ENCODE measurements around the gene GREB1.

GREB1 gene

DNA sequence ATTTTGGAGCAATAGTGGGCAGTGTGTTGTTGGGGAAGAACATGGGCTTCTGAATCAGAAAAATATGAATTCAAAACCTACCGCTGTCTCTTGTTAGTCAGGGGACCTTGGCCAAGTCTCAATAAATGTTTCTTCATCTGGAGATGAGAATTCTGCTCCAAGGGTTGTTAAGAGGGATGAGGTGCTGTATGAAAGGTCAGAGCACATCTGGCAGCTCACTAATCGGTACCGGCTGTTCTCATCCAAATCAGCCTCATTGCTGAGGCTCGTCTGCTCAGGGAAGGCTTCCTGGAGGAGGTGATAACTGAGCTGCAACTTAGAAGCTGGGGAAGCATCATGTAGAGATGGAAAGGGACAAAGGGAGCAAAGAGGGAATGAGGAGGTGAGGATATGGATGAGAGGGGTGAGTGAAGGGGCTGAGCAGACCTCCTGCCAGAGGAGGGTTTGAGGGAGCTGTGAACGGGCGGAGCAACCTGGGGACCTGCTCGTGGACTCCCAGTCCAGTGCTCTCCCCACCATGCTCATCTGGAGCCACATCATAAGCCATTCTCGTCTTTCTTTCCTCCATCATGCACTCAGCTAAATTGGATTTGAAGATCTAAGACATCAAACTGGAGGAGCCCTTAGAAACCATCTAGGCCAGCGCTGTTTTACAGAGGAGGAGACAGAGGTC lies 47.4 kb downstream of the GREB1 start:
- no peak for DNase-seq (ENCODE audit: low read depth, low spot score)

DNA sequence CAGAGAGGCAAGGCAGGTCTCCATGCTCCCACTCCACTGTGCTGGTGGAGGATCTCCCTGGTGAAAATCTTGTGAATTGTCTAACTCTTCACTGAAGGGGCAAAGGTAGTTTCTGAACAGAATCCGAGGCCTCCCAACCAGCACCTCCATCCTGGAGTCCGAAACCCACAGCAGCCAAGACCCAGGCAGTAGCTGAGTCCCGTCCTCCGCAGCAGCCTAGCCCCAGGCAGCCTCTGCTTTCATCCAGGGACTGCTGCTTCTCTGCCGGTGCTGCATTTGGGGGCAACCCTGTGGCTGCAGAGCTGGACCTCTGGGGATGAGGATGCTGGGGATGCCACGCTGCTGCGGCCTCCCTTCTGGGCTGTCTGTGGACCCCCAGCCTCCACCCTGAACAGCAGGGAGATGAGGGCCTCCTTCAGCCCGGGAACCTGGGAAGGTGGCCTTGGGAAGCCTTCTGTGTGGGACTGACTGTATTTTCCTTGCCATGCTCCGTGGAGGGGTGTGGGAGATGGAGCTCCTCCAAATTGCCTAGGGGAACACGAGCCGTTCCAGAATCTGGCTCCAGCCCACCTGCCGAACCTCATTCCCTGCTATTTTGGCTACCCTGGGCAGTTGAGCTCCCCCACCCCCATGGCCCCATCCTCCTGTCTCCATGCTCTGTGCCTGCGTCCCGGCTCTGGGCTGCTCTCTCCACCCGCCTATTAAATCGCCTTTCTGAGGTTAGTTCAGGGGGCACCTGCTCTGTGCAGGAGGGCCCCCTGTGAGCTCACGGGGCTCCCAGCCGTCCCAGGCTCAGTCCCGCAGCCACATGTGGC lies 48.2 kb downstream of the GREB1 start:
- DNase-seq (ENCODE audit: low read depth, low spot score), result no peak

DNA sequence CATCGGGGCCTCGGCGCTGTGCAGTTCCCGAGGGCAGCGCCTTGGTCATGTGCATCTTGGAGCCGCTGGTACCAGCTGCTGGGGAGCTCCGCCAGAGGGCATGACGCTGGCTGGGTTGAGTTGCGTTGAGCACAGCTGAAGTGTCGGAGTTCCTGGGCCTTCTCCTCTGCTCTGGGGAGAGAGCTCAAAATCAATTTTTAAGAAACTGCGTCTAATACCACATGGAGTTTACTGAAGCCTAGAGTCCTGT lies 48.7 kb downstream of the GREB1 start:
- no peak for DNase-seq (ENCODE audit: low read depth, low spot score)

DNA sequence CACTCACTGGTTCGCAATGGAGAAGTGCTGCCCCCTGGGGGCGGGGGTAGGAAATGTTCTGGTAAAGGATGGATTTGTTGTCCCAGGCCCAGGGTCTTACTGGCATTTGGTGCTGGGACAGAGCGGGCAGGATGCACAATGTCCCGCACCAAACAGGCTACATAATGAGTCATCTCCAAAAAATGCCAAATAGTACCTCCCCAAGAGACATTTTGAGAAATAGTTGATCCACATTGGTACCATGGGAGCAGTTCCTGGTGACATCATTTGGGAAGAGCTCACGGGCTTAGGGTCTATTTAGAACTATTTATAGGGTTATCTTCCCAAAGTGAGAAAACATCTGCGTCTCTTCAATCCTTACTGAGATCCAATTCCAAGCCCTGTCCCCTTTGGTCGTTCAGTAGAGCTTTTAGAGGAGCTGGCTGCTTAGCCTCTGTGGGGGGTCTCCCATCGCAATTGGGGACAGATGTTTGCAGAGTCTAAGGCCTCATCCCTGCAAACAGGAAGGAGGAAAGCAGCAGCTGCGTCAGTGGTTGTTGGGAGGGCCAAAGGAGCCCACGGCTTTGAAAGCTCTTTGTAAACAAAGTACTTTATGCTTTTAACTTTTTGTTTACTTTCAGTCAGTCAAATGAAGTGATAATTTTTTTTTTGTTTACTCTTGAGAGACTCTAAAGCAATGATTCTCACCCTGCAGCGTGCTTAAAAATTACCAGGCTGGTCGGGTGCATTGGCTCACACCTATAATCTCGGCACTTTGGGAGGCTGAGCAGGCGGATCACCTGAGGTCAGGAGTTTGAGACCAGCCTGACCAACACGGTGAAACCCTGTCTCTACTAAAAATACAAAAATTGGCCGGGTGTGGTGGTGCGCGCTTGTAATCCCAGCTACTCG lies 49.3 kb downstream of the GREB1 start:
- DNase-seq (ENCODE audit: low read depth, low spot score), result peak; percentile 88

DNA sequence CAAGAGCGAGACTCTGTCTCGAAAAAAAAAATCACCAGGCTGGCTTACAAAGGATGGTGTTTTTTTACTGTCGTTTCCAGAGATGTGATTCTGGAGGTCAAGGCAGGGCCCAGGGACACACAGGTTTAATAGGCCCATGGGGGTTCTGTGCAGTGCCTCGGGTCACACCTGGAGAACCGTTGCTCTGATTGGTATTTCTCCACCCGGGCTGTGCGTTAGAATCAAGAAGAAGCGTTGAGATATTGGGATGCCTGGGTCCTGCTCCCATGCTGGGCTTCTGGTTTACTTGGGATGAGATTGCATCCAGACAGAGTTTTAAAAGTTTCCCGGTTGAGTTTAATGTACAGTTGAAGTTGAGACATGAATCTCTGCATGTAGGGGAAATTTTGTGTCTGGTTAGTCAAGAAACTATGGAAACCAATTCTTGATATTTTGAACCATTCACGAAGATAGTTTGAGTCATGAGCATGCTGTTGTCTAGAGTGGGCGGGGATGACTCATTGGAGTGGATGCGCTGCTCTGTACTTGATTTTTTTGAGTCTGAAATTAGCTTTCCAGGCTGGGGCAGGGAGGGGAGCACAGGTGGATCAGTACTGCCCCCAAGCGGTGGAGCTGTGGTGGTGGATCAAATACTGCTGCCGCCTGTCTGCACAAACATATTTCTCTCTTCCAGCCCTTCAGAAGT lies 50.1 kb downstream of the GREB1 start:
- DNase-seq (ENCODE audit: low read depth, low spot score), result peak; percentile 88

DNA sequence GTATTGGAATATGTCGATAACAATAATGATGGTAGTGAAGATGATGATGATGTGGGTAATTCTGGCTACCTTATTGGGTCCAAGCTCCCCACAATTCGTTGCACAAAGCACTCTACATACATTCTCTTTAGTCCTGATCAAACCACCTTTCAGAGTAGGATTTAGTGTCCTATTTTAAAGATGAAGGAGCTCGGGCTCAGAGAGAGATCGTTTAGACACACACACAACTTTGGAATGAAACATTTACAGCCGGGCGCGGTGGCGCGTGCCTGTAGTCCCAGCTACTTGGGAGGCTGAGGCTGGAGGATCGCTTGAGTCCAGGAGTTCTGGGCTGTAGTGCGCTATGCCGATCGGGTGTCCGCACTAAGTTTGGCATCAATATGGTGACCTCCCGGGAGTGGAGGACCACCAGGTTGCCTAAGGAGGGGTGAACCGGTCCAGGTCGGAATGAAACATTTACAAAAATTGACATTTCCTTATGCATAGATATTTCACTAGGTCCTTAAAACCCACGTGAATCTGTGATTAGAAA lies 50.7 kb downstream of the GREB1 start:
- no peak for DNase-seq (ENCODE audit: low read depth, low spot score)

DNA sequence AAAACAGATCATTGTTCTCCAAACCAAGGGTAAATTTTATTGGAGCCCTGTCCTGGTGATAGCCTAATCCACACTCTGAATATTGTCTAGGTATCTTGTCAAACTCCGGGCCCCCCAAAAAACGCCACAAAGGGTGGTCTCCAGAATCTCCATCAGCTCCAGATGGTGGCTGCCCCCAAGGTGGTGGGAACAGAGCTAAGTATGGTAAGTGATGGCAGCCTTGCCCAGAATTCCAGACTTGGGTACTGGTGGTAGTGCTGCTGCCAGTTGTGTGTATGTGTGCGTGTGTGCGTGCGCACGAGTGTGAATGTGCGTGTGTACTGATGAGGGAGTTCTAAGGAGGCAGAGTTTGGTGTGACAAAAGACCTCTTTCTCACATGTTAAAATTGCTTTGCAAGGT lies 51.2 kb downstream of the GREB1 start:
- DNase-seq (ENCODE audit: low read depth, low spot score), result no peak

DNA sequence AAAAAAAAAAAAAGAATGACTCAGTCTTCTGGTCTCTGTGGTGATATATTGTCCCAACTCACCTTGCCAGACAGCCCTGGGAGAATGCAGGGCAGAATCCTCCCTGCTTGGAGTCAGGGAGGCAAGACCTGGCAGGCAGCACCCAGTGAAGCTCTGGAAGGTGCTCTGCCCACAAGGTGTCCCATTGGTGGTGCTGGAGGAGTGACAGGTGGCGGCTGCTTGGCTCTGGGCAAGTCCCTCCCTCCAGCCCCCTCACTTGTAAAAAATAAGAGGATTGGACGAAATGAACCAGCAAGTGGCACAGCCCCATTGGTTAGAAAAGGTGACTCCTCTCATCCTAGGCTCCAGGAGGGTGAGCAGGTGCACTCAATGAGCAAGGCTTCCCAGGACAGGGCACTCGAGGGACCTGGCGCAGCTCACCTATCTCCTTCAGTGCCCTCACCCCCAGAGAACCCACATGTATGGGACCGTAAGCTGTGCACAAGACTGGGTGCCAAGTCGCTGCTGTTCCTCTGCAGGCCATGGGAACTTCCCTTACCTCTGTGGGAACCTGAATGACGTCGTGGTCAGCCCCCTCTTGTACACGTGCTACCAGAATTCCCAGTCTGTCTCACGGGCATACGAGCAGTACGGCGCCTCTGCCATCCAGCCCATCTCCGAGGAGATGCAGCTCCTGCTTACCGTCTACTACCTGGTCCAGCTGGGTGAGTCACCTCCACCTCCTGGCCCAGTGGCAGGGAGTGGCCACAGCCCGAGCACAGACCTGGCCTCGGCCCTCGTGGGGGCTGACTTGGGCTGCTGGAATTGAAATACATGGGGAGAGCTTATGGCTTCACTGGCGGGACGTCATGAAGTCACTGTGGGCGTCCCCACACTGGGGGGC lies 54.6 kb downstream of the GREB1 start:
- no peak for DNase-seq (ENCODE audit: low read depth, low spot score)

DNA sequence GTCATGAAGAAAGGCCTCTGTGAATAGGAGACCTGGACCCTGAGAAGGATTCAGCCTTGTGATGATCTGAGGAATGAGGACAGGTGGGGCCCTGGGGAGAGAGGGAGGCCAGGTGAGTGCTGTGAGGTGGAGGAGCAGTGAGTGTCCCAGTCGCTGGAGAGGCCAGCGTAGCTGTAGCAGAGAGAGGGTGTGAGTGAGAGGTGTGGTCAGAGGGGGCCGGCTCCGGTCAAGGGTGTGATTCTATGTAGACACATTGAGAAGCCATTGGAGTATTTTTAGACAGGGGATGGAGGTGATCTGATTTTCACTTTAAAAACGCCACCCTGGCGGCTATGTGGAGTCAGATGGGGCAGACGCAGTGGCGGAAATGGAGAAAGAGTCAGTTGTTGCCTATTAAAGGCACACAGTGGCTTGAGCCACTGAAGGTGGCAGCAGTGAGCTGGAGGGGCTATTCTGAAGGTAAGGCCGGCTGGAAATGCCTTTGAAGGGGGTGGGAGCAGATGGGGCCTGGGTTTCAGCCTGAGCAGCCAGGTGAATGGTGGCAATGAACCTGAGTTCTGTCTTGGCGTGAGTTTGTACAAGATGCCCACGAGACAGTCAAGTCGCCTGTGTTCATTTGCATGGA lies 55.6 kb downstream of the GREB1 start:
- peak; percentile 22 for DNase-seq (ENCODE audit: low read depth, low spot score)

DNA sequence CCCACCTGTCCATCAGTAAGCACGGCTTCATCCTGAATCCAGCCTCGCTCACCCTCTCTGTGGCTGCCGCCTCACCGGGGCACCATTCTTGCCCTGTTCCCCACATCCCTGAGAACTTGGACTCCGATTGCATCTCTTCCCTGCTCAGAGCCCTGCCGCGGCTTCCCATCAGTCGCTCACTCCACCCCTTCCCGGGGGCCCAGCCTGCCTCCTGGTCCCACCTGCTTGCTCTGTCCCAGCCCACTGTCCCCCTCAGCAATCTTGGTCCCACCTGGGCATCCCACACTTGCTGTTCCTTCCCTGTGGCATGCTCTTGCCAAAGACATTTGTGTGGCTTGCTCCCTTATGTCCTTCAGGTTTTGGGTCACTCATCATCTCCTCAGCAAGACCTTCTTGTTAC lies 56.3 kb downstream of the GREB1 start:
- DNase-seq (ENCODE audit: low read depth, low spot score), result no peak

DNA sequence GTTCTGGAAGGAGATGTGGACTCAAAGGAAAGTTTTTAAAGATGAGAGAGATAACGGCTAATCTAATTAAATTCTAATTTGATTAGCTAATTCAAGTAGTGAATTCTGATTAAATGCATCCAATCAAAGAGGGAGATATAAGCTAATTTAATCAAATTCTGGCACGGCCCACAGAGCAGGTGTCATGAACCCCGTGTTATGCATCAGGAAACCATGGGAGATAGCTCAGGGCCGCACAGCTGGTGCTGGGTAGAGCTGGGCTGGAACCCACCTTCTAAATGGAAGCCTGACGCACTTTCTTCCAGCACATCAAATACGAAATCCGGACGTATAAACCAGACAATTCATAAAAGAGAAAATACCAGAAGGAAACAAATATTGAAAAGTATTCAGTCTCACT lies 57.2 kb downstream of the GREB1 start:
- no peak for DNase-seq (ENCODE audit: low read depth, low spot score)

DNA sequence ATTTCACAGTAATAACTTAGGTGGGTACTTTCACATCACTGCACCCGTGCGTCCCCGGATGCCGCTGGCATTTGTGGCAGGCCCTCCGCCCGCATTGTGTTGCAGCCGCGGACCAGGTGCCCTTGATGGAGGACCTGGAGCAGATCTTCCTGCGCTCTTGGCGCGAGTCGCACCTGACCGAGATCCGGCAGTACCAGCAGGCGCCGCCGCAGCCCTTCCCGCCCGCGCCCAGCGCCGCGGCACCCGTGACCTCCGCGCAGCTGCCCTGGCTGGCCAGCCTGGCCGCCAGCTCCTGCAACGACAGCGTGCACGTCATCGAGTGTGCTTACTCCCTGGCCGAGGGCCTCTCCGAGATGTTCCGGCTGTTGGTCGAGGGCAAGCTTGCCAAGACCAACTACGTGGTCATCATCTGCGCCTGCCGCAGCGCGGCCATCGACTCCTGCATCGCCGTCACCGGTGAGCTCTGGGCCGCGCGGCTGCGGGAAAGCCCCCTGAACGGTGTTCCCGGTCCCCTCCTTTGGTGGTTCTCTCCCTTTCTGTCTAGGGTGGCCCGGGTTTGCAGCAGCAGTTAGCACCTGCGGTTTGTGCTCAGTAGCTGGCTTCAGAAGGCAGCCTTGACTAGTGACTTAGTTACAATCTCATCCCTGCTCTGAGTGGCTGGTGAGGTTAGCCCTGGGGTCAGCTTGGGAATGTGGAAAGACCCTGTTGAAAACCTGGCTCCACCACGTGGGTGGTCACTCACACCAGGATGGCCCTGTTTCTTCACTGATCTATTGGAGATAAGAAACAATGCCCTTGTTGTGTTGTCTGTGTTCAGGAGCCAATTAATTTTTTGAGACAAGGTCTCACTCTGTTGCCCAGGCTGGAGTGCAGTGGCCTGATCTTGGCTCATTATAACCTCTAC lies 59.1 kb downstream of the GREB1 start:
- DNase-seq (ENCODE audit: low read depth, low spot score), result no peak

DNA sequence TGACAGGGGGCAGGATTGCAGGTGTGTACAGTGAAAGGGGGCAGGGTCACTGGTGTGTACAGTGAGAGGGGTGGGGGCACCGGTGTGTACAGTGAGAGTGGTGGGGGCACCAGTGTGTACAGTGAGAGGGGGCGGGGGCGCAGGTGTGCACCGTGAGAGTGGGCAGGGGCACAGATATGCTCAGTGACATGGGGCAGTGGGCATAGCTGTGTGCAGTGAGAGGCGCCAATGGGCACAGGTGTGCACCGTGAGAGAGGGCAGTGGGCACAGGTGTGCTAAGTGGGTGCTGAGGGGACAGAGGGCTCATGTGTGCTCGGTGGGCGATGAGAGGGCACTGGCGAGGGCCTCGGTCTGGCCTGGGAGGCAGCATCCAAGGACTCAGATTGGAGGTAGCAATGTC lies 63.0 kb downstream of the GREB1 start:
- DNase-seq (ENCODE audit: low read depth, low spot score), result no peak

DNA sequence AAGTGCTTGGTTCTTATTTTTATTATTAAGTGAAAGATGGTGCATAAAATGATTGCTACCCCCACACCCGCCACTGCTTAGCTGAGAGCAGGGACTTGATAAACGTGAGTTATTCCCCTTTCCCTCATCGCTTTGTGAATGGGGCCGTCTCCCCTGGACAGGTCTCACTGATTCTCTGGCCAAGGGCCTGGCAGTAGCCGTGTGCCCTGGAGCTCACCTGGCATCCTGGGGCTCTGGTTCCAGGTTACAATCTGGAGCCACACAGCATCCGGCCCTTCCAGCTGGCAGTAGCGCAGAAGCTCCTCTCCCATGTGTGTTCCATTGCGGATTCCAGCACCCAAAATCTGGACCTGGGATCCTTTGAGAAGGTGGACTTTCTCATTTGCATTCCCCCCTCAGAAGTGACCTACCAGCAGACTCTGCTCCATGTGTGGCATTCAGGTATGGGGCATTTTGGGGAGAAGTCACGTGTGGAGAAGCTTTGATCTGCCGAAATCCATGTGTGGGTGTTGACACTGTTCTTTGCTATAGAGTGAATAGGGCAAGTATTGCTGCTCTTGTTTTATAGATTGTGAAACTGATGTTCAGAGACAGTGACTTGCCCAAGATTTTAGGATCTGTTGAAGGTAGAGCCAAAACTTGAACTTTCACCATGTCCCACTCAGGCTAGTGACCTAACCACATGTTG lies 63.8 kb downstream of the GREB1 start:
- DNase-seq (ENCODE audit: low read depth, low spot score), result no peak

DNA sequence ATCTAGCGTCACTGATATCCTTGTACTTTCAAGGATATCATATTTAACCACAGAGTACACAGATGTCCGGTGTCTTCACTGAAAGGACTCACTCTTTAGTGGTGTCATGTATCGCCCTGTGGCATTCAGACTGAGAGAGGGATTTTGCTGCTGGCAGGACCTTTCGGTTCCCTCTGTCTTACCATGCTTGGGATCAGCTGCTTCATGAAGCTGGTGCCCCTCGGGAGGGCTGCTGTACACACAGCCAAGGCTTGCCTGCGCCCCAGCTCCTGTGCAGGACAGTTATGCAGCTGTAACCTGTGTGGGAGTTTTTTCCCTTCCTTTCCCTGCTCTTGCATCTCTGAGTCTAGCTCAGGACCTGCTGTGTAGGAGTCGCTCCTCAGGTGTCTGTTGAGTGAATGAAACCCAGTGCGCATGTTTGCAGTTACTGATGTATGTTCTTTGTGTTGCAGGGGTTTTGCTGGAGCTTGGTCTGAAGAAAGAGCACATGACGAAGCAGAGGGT lies 64.4 kb downstream of the GREB1 start:
- DNase-seq (ENCODE audit: low read depth, low spot score), result no peak

DNA sequence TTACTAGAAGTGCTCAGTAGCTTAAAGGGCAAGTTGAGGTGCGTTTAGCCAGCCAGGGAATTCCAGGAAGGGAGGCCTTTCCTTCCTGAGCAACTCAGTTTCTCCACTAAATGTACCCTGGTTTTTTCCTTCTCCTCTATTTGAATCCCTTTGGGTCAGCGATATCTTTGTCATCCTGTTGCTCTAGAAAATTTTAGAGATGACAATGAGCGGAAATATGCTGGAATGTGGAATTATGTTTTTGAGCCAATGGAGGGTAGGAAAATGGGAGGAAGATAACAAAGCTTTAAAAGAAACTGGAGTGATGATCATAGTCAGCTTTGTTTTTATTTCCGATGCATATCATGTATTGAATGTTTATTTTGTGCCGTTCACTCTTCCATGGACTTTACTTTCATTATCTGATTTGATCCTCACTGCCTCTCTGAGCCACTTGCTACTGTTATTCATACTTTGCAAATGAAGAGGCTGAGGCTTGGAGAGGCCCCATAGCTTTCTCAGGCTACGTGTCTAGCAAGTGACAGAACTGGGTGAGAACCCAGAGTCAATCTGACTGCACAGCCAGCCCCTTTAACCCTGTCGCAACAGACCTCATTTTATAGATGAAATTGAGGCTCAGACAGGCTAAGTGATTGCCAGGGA lies 68.8 kb downstream of the GREB1 start:
- DNase-seq (ENCODE audit: low read depth, low spot score), result no peak

DNA sequence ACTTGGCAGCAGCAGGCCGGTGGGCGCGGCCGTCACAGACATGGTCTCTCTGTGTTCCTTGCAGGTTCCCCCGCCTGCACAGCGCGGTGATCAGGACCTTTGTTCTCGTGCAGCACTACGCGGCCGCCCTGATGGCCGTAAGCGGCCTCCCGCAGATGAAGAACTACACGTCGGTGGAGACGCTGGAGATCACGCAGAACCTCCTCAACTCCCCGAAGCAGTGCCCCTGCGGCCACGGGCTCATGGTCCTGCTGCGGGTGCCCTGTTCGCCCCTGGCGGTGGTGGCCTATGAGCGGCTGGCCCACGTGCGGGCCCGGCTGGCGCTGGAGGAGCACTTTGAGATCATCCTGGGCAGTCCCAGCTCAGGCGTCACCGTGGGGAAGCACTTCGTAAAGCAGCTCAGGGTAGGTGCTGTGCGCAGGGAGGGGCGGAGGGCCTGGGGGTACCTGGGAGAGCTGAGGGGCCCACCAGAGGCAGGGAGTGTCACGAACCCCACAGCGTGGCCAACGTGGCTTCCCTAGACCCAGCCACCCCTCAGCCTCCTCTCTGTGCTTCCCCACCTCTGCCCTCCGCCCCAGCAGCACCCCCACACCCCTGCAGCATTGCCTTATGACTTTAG lies 76.9 kb downstream of the GREB1 start:
- no peak for DNase-seq (ENCODE audit: low read depth, low spot score)

DNA sequence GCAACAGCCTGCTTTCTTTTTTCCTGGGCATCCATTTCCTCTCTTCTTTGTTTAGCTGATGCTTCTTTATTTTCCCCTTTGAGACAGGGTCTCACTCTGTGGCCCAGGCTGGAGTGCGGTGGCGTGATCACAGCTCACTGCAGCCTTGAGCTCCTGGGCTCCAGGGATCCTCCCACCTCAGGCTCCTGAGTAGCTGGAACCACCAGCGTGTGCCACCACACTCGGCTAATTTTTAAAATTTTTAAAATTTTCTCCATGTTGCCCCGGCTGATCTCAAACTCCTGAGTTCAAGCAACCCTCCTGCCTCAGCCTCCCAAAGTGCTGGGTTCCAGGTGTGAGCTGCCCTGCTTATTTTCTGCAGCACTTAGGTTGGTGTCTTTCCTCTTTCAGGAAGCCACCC lies 77.4 kb downstream of the GREB1 start:
- no peak for DNase-seq (ENCODE audit: low read depth, low spot score)

Measured in ELF-1 (cell line).